PC-3 (cell line): ENCODE results near the gene FKBP2.

Experiments used
- EZH2 ChIP-seq: fragments of 300-600 bp; sonication (generic); IDR thresholded peaks from one replicate; pipeline ENCODE4 v1.6.1; 2017; ENCODE audit warnings: antibody characterized with exemption, mild to moderate bottlenecking, low read length; ENCODE audit not compliant: unreplicated experiment
- EZH2phosphoT487 ChIP-seq: fragments of 300-600 bp; sonication (generic); IDR thresholded peaks from 2 replicates; pipeline ENCODE4 v1.6.1; 2018; ENCODE audit warnings: mild to moderate bottlenecking, antibody characterized with exemption, low read length, borderline replicate concordance
- TF ChIP-seq, protein P1 (sequence below): fragments of 300-600 bp; sonication (generic); conservative IDR thresholded peaks from 2 replicates; pipeline ENCODE4 v1.5.1; 2017; ENCODE audit warnings: antibody characterized with exemption, low read depth, mild to moderate bottlenecking, low read length

- TF ChIP-seq EZH2: no peak
- TF ChIP-seq, protein P1, sequence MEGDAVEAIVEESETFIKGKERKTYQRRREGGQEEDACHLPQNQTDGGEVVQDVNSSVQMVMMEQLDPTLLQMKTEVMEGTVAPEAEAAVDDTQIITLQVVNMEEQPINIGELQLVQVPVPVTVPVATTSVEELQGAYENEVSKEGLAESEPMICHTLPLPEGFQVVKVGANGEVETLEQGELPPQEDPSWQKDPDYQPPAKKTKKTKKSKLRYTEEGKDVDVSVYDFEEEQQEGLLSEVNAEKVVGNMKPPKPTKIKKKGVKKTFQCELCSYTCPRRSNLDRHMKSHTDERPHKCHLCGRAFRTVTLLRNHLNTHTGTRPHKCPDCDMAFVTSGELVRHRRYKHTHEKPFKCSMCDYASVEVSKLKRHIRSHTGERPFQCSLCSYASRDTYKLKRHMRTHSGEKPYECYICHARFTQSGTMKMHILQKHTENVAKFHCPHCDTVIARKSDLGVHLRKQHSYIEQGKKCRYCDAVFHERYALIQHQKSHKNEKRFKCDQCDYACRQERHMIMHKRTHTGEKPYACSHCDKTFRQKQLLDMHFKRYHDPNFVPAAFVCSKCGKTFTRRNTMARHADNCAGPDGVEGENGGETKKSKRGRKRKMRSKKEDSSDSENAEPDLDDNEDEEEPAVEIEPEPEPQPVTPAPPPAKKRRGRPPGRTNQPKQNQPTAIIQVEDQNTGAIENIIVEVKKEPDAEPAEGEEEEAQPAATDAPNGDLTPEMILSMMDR: no peak
- TF ChIP-seq EZH2phosphoT487: no peak
These were observed 18.3 kb upstream of the FKBP2 start for GRCh38 chr11:64222651-64223000.
